Measurements from ENCODE around the gene SPECC1L. TPM values are rescaled to one million over a fixed set of nuclear protein-coding genes. Genes with fewer than 3 reads are reported as not detected.

SPECC1L gene
- total RNA-seq = 10 to 100 TPM; 23.1 to 26.0 TPM

- 0 to 1% methylated on average over 4 to 77 of the region's 89 CpGs for WGBS, 2 donors
- H3K36me3 ChIP-seq (replicated peaks in 1 of 2; ENCODE audit: insufficient read depth in 1 of 2, low read depth in 2 of 2) = no peaks in the 10 kb centered on the region
Measured at GRCh38 chr22:24270556-24271385, at the start of gene SPECC1L. Gene SPECC1L (plus strand): TSS chr22:24270831. CDS start chr22:24302232, 31,401 bp downstream.

GRCh38 chr22:24224468-24224867, 46.2 kb upstream of the SPECC1L start:
- Histone ChIP-seq H3K4me3 (no peak overlapping the region), H3K9me3 (no peaks in the 10 kb centered on the region), H3K27ac (no peak overlapping the region), H3K36me3 (replicated peaks in 1 of 2; ENCODE audit: insufficient read depth in 1 of 2, low read depth in 2 of 2) (no peaks in the 10 kb centered on the region), H3K27me3 (no peaks in the 10 kb centered on the region), H3K4me1 (no peaks in the 10 kb centered on the region)
- WGBS, 2 donors = 100% methylated on average over 1 of the region's 1 CpG
- ATAC-seq (no peak), DNase-seq (no peak)
- intact Hi-C loops (cut with DNase I) = no loop called here
- TF ChIP-seq POLR2A (IDR thresholded peaks at IDR 0.05) (no peak), CTCF (IDR thresholded peaks at IDR 0.05) (no peak)

More at GRCh38 chr22:24270556-24271385, at the start of gene SPECC1L:
- Histone ChIP-seq H3K9me3 (no peaks in the 10 kb centered on the region), H3K4me1 (peaks cover 34% of the 10 kb centered on the region), H3K4me3 (peak within 1 kb of the TSS; percentile 47 to 69), H3K27me3 (no peaks in the 10 kb centered on the region), H3K27ac (peak within 1 kb of the TSS; percentile 89 to 98 (median 94))
- peak; percentile 97 for ATAC-seq
- TF ChIP-seq CTCF (IDR thresholded peaks at IDR 0.05) = peak in 3 of 7 experiments; percentile 21 to 57 (median 28)
- TF ChIP-seq POLR2A (IDR thresholded peaks at IDR 0.05) = peak; percentile 95 to 96 (median 95)
- peak; percentile 94 to 97 (median 94) for DNase-seq
- intact Hi-C loops (cut with DNase I) = no loop called here

GRCh38 chr22:24225044-24225601, 45.5 kb upstream of the SPECC1L start:
- H3K9me3 ChIP-seq = no peaks in the 10 kb centered on the region
- no peak for DNase-seq
- no peak for ATAC-seq
- TF ChIP-seq POLR2A (IDR thresholded peaks at IDR 0.05) (no peak), CTCF (IDR thresholded peaks at IDR 0.05) (no peak)
- H3K36me3 ChIP-seq (replicated peaks in 1 of 2; ENCODE audit: insufficient read depth in 1 of 2, low read depth in 2 of 2) = no peaks in the 10 kb centered on the region
- no peaks in the 10 kb centered on the region for H3K4me1 ChIP-seq
- intact Hi-C loops (cut with DNase I) = no loop called here
- no peaks in the 10 kb centered on the region for H3K27me3 ChIP-seq
- 78% methylated on average over 14 of the region's 14 CpGs; no CpG with 5 or more reads in 1 of the 2 donors for WGBS, 2 donors
- H3K4me3 ChIP-seq = no peak overlapping the region
- H3K27ac ChIP-seq = no peak overlapping the region

GRCh38 chr22:24225951-24226350, 44.7 kb upstream of the SPECC1L start:
- Histone ChIP-seq H3K4me3 (no peak overlapping the region), H3K27ac (no peak overlapping the region), H3K27me3 (no peaks in the 10 kb centered on the region), H3K4me1 (no peaks in the 10 kb centered on the region), H3K9me3 (no peaks in the 10 kb centered on the region), H3K36me3 (replicated peaks in 1 of 2; ENCODE audit: insufficient read depth in 1 of 2, low read depth in 2 of 2) (no peaks in the 10 kb centered on the region)
- DNase-seq (no peak), ATAC-seq (no peak)
- intact Hi-C loops (cut with DNase I) = no loop called here
- WGBS, 2 donors = 82 to 94% methylated on average over 3 to 14 of the region's 14 CpGs
- TF ChIP-seq POLR2A (IDR thresholded peaks at IDR 0.05) (no peak), CTCF (IDR thresholded peaks at IDR 0.05) (no peak)

Data from body of pancreas (tissue), 4 donors.